DMS114 treated with DMSO at 0.1 percent for 48 hours (cell line): Measurements from ENCODE around the gene ANKRD13C.
"Not testable (repeated sequence)": the region's sequence is repeated elsewhere in the genome, so short reads cannot be mapped to it uniquely, and the experiment has no call there.

Experiments
- DNase-seq: peaks from one replicate; lab custom pipeline; 2025; ENCODE audit not compliant: unreplicated experiment; lab: John Stamatoyannopoulos, UW

Gene ANKRD13C

DNA sequence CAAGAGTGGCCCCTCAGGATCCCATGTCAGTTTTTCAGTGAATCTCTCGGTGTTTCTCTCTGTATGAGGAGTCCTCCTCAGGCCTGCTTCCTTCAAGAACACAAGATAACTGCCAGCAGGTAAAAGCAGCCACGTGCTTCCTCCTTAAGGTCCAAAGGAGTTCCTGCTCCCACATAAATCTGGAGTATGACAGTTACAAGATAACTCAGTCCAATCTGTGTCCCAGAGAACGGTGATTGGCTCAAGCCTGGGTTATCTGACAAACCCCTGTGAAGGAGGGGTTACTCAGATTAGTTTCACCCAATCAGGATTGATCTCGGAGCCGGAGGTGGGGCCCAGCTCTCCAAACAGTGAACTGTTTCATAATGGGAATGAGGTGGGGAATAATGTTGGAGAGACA is 5.8 kb upstream of the ANKRD13C start:
- no peak for DNase-seq

DNA sequence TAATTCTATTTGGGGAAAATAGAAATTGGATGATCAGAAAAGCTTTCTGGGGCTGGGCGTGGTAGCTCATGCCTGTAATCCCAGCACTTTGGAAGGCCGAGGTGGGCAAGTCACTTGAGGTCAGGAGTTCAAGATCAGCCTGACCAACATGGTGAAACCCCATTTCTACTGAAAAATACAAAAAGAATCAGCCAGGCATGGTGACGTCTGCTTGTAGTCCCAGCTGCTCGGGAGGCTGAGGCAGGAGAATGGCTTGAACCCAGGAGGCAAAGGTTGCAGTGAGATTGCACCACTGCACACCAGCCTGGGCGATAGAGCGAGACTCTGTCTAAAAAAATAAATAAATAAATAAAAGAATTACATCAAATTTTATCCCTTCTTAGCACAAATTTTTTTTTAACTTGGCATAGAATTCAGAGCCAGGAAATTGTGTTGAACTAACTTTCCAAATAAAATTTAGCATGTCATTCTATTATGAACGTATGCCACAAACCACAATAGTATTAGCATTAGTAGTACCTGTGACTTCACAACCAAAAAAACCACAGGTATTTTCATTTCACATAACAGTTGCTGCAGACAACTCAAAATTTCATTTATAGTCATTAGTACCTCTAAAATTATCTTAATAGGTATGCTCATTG is 4.5 kb upstream of the ANKRD13C start:
- no peak for DNase-seq

DNA sequence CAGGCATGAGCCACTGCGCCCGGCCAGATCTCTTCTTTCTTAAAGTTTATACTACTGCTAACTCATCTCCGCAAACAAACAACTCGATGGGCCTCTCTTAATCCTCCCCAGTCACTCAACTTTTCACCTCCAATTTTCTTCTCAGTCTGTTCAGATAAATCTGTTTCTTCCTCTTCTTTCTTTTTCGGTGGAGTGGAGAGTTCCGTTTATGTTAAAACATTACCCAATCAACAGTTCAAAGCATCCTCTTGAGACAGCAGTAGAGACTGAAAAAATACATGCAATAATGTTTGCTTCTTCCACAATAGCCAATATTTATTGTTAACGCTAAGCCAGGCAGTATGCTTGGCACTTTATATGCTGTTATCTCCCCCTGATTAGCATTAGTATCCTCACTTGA is 1.4 kb upstream of the ANKRD13C start:
- DNase-seq: no peak

GRCh38 chr1:70355111-70355407 is 537 bp upstream of the ANKRD13C start:
- DNase-seq: no peak

DNA sequence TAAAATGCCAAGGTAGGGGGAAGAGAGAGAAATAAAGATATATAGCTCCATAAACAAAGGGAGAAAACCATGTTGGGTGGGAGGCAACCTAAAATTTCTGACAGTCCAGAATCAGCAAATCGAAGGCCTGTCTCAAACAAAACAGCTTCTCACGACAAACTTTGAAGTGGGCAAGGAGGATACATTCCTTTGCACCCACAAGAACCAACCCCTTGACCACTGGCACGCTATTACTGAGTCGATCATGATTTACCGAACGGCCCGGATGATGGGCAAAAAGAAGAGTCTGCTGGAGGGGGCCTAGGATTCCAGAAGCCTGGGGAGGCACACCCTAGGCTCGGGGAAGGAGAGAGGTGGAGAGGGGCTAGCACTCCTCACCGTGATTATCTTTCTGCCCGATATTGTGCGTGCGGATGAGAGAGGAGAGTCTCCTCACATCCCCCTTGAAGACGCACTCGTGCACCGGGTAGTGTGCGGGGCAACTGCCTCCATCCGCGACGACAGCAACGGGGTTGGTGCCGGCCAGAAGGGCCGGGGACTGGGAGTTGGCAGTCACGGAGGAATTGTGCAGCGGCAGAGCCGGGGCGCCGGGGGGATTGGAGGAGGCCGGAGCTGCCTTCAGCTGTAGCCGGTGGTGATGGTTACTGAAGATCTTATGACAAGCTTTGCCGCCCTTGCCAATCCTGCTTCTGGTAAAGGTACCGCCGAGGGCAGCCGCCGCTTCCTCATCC is 756 bp downstream of the ANKRD13C start:
- no peak for DNase-seq

DNA sequence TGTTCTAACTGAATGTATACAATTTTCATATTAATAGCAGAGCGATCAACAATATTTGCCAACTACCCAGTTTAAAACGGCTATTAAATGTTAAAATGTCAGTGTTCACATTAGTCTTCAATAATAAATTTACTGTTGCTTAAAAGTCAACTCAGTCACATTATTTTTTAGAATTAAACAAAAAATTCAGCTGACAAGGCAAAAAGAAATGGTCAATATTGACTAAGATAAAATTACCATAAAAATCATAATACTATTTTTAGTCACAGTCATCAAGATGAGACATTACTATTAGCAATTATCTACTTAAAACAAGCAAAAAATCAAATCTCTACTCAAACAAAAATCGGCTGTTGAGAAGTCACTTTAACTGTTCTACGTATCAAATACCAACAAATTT is 1.5 kb downstream of the ANKRD13C start:
- no peak for DNase-seq

GRCh38 chr1:70349799-70350198 is 4.7 kb downstream of the ANKRD13C start:
- DNase-seq: not testable (repeated sequence)

DNA sequence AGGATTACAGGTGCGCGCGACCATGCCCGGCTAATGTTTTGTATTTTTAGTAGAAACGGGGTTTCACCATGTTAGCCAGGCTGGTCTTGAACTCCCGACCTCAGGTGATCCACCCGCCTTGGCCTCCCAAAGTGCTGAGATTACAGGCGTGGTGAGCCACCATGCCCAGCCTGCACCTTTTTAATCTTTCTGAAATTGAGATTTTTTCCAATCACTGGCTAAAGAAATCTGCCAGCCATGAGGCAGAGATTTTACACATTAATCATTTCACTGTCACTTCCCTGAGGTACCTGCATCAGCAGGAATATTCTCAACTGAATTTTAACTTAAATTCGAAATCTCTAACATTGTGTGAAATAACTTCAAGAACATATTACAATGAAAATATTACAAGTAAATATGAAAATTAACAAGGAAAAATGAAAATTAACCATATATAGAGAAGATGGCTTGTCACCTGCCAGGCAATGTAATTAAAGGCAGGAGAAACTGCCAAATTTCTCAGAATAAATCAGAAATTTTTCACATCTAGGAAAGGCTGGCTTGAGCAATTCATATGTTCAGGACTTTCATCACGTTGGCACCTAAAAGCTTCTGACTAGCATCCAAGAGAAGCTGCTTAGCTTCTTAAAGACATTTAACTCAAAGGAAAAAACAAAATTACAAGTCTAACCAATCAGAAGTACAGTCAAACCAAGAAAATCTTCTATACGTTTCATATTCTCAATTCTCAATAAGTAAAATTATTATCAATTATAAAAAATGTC is 5.9 kb downstream of the ANKRD13C start:
- no peak for DNase-seq

DNA sequence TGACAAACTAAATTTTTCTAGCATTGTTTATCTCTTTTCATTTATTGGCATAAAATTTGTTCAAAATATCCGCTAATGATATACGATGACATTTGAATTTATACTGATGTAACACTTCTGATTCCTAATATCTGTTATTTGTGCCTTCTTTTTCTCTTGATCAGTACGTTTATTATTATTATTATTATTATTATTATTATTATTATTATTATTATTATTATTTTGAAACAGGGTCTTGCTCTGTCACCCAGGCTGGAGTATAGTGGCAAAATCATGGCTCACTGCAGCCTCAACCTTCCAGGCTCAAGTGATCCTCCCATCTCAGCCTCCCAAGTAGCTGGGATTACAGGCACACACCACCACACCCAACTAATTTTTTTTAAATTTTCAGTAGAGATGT is 14.9 kb downstream of the ANKRD13C start:
- DNase-seq: not testable (repeated sequence)

DNA sequence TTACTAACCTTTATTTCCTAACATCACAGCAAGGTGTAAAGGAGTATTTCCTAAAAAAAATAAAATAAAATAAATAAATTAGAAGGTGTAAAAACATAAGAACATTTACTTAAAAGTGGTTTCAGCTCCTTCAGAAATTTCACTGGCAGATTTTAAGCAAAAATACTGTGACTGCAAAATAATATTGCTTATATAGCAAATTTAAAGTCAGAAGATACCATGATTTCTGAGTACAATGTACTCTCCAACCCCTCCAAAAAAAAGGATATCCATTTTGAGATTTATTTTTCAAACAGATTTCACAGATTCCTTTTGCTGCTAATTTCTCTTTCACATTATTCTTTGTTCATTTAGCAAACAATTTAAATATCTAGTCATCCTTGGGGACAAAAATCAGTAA is 18.5 kb downstream of the ANKRD13C start:
- DNase-seq: no peak

- DNase-seq: no peak
Observed at GRCh38 chr1:70334436-70334835, 20.1 kb downstream of the ANKRD13C start.

DNA sequence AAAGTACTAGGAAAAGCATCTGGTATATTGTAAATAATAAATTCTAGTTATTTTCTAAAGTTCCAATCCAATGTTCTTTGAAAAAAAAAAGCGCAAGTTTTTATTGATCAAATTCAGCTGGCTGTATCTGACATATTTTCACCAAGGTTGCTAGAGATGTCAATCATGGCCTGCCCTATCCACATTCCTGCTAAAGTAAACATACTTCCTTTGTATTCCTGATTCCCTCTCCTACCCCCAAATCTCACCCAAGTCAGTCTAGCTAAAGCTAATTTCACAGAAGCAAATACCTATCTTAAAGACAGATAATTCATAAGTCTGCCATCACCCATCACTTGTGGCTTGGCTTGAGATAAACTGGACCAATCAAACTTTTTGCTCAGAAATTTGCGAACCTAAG is 21.3 kb downstream of the ANKRD13C start:
- no peak for DNase-seq

DNA sequence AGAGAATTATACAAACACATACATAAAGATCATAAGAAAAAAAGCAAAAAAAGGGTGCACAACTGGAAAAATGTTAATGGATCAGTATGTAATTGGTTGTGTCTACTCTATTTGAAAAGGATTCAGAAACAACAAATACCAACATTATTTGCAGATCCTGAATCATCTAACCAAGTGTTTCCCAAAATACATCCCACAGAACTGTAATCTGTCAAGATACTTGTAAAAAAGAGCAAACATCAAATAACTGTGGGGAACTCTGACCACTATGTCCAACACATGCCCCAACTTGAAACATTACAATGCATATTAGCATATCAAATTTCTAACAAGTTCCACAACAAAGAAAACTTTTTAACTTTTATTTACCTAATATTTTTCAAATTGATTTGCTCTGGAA is 22.6 kb downstream of the ANKRD13C start:
- no peak for DNase-seq

GRCh38 chr1:70327306-70328076 is 27.0 kb downstream of the ANKRD13C start:
- no peak for DNase-seq

DNA sequence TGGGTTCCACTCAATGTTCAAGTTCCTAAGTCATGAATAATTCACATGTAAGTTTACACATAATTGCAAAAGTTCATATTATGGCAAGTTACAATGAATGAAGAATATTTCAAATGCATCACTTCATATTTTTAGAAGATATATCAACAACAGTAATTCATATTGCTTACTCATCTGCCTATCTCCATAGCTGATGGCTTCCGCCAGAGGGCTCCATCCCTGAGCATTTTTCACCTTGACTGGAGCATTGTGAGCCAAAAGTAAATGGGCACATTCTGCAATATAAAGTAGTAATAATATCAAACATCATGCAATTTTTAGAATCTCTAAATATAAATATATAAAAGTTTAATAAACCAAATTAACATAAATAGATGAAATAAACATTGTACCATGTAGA is 29.8 kb downstream of the ANKRD13C start:
- no peak for DNase-seq

DNA sequence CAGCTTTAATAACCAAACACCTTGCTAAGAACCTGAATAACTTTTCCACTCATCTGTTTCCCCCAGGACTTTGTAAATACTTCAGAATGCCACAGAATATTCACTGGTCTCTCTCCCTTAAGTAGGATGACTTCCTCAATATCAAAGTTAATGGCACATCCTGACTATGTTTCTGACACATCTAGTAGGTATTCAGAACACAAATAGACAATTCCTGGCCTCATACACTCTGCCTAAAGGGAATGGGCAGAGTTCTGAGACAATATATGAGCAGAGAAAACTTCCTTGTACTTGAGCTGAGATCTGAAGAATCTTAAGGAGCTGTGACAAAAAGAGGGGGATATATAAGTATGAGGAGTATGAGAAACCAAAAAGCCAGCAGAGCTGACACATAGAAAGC is 34.8 kb downstream of the ANKRD13C start:
- no peak for DNase-seq

DNA sequence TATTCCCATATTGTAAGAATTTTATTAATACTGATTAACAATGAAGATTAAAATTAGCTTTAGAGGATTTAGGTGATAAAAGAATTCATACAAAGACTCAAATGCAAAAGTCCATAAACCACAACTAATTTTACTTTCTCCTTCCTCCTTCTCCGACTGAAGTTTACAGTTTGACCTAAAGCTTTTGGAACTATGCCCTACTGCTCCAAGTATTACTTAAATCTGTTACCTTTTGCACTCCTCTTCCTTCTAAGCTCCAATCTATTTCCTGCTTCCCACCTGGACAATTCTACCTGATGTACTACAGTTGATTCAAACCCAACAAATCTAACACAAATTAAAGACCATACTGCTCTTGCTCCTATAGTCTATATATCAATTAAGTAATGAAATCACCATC is 36.3 kb downstream of the ANKRD13C start:
- DNase-seq: no peak

DNA sequence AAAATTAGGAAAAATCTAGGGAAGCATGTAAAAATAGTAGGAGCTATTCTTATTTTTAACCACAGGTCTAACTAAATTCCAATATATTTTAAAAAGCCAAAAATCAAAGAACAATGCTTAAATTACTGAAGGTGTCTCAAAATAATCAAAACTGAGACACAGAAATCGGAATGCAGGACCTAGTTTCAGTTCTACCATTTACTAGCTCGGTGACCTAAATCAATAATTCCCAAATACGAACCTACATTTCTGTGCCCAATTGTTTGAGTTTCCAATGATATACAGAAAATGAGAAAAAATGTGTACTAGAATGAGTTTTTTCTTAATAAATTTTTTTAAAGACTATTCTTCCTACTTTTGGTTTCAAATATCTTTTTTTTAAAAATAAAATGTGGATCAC is 37.4 kb downstream of the ANKRD13C start:
- DNase-seq: no peak

DNA sequence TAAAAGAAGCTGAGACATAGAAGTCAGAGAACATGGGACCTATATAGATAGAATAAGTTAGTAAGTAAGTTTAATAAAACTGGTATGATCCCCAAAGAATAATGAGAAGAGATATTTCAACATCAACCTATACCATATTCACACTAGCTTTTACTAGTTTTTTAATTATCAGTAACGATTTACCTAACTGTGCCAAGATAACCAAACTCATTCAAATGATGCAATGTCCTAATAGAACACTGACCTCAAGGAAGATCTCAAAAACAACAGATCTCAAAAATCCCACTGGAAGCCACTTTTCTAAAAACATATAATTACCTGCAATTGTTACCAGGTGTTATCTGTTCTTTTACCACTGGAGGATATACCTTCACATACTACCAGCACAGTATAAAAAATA is 38.7 kb downstream of the ANKRD13C start:
- no peak for DNase-seq

DNA sequence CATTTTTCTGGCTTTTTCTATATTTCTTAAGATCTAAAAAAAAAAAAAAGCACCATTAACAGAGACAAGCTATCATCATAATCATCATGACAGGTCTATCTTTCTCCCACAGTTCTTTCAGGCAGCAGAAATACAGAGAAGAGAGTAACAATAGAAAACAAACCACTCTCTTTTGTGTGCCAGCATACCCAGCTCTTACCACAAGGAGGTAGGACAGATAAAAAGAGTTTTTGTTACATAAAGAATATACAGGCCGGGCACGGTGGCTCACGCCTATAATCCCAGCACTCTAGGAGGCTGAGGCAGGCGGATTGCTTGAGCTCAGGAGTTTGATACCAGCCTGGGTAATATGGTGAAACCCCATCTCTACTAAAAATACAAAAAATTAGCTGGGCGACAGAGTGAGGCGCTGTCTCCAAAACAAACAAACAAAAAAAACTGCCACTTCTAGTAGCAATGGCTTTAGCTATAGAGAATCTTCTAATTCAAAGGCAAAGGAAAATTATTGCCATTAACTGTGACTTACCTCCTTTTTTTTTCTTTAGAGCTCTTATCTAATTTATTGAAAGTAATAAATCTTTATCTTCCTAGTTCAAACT is 39.7 kb downstream of the ANKRD13C start:
- no peak for DNase-seq

DNA sequence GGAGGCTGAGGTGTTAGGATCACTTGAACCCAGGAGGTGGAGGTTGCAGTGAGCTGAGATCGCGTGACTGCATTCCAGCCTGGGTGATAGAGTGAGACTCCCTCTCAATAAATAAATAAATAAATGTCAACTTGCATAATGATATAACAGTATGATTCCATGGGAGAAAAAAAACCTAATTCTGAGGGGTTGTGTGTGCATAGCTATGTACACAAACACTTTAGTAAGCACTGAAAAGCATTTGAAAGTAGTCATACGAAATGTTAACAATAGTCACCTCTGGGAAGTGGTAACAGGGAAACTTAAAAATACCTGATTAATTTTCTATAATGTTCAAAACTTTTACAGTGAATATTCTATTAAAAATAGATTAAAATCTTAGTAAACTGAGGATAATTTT is 43.2 kb downstream of the ANKRD13C start:
- no peak for DNase-seq
